DMS53 treated with DMSO at 0.1 percent for 48 hours (cell line): Measurements from ENCODE around the gene PERM1.
"Not testable (repeated sequence)": the region's sequence is repeated elsewhere in the genome, so short reads cannot be mapped to it uniquely, and the experiment has no call there.

Experiments used
- DNase-seq: peaks from one replicate; lab custom pipeline; 2025; ENCODE audit not compliant: unreplicated experiment; lab: John Stamatoyannopoulos, UW

Gene PERM1

DNA sequence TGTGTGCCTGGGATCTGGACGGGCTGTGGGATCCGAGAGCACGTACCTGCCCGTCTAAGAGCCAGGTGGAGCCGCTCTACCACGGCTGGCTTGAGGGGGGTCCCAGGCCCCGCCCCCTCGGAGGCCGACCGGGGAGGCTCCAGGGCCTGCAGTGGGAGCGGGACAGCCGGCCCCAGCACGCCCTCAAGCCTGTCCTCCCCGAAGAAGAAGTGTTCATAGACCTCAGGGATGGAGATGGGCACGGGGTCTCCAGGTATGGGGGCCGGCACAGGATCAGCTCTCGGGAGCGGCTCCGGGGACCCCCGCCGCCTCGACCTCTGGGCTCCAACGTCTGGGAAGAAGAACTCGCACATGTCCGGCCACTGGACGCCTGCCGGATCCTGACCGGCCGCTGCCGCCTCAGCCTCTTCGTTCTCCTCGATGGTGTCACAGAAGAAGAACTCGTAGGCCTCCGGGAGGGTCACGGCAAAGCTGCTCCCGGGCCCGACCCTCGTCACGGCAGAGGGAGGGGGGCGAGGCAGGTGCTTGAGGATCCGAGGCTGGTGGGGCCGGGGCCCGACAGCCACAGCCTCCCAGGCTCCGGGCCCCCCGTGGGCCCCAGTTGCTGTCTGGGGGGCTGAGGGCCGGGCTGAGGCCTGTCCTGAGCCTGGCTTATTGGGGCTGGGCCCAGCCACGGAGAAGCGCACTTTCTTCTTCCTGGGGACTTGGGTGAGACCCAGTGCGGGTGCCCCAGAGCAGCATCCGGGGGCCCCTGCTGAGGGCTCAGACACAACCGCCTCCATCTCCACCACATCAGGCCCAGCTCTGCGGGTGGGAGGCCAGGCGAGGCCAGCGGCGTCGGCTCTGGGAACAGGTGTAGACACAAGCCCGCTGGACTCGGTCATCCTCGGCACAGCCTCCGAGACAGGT is 2.8 kb downstream of the PERM1 start:
- no peak for DNase-seq

DNA sequence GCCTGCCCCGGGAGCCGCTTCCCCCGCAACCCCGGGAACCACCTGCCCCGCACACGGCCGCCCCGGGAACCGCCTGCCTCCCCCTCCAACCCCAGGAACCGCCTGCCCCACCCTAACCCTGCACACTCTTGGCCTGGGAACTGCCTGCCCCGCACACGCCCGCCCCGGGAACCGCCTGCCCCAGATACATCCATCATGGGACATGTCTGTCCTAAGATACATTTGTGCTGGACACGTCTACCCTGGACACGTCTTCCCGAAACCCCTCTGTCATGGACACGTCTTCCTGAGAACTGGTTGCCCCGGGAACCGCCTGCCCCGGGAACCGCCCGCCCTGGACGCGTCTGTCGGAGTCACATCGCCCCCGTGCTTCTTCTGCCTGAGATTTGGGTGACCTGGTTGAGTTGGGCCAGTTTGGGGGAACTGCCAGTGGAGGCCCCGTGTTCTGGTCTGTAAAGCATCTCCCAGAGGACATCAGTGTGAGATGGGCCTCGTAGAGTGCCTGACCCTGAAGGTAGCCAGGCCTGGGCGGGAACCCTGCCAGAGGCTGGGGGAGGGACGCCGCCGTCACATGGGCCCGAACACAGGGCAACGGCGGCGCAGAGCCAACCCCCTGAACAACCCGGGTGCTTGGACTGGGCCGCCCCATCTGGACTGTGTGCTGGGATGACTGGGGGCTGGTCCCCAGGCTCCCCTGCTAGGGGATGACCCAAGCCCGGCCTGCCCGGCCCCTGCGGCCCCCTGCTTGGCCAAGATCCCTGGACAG is 3.6 kb downstream of the PERM1 start:
- peak; percentile 10 for DNase-seq

DNA sequence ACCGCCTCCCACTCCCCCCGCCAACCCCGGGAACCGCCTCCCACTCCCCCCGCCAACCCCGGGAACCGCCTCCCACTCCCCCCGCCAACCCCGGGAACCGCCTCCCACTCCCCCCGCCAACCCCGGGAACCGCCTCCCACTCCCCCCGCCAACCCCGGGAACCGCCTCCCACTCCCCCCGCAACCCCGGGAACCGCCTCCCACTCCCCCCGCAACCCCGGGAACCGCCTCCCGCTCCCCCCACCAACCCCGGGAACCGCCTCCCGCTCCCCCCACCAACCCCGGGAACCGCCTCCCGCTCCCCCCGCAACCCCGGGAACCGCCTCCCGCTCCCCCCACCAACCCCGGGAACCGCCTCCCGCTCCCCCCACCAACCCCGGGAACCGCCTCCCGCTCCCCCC is 5.1 kb downstream of the PERM1 start:
- not testable (repeated sequence) for DNase-seq

DNA sequence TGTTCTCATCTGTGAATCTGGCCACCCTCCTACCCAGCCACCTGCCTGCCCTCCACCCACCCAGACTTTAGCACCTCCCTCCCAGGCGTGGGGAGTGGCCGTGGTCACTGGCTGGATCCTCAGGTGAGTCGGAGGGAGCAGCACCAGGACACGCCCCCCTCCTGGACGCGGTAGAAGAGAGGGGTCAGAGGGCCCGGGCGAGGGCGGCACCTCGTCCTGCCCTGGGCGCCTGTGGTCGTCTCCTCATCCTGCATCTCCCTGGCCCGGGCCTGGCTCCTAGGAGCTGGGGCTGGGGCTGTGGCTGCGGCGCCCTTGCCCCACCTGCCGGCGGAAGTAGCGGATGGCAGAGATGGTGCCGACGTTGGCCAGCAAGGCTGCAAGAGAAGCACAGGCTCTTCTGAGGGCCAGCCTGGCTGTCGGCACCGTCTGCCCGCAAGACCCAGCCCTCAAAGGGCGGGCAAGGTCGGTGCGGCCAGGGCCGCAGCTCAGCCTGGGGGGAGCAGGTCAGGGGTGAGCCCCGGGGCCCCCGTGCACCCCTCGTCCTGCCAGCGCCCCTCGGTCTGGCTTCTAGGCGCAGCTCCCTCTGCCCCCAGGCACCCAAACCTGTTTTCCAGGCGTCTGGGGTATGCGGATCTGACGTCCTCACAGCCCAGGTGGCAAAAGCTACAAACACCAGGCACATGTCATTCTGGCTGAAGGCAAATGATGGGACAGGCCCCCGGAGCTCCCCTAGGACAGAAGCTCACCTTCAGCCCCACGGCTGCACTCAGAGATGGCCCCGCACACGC is 5.8 kb downstream of the PERM1 start:
- DNase-seq: peak; percentile 70

DNA sequence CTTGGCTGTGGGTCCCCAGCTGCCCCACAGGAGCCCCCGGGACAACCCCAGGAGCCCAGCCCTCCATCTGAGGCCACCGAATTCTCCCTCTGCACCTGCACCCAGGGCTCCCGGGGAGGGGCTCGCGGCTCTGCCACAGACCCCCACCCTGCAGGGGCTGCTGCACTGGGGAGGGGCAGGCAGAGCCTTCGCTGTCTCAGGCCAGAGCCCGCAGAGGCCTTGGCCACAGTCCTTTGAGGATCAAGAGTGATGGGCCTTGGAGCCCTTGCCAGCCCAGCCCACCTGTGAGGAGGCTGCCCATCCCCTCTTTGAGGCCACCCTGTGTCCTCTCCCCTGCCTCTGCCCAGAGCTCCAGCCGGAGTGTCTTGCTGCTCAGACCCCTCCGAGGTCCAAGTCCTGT is 6.5 kb downstream of the PERM1 start:
- no peak for DNase-seq

DNA sequence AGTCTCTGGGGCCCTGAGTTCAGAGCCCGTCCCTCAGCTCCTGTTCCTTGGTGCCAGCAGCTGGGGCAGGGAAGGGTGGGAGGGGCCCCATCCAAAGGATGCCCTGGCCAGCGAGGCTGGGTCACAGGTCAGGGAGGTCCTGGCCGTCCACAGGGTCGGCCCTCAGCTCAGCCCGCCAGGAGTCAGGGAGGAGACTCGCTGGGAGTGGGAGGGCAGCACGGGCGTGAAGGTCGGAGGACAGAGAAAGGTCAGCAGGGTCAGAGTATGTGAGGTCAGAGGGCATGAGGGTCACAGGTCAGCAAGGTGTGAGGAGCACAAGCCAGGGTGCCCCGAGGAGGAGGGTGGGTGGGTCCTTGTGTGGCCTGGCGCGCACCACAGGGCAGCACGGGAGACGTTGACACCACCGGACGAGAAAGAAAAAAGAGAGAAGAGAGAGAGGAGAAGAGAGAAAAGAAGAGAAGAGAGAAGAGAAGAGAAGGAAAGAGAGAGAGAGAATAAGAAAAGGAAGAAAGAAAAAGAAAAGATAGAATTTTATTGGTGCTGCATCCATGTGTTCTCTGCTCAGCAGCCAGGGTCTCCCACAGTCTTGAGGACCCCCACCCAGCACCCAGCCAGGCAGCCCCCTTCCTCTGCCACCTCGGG is 7.1 kb downstream of the PERM1 start:
- DNase-seq: no peak

DNA sequence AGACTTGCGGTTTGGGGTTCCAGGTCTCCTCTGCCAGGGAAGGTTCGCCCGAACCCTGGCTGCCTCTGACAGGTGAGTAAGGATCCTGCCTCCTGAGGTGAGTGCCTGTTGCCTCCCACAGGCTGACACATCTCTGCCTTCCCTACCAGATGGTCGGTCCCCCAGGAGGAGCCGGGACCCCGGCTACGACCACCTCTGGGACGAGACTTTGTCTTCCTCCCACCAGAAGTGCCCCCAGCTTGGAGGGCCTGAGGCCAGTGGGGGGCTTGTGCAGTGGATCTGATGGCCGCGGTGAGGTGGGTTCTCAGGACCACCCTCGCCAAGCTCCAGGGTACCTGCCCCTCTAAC is 7.6 kb downstream of the PERM1 start:
- no peak for DNase-seq

DNA sequence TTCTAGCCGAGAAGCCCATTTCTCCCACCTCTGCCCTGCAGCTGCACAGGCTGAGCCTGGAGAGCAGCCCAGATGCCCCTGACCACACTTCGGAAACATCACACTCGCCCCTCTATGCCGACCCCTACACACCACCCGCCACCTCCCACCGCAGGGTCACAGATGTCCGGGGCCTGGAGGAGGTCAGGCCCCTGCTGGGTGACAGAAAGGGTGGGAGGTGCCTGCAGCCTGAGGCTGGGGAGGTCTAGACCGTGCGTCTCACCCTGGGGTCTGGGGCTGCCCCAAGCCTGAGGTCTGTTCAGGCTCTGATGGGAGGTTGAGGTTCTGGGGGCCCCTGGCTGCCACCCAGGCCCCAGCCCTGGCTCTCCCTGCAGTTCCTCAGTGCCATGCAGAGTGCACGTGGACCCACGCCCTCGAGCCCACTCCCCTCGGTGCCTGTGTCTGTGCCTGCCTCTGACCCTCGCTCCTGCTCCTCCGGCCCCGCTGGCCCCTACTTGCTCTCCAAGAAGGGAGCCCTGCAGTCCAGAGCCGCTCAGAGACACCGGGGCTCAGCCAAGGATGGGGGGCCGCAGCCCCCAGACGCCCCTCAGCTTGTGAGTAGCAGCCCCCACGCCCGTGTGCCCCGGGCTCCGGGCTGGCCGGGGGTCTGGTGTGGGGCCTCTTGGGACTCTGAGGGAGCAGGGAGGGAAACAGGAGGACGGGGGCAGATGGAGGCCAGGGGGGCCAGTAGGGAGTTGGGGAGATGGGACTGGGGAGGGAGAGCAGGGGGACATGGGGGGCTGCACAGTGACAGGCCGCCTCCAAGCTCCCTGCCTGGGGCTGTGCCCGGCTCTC is 8.2 kb downstream of the PERM1 start:
- DNase-seq: no peak

DNA sequence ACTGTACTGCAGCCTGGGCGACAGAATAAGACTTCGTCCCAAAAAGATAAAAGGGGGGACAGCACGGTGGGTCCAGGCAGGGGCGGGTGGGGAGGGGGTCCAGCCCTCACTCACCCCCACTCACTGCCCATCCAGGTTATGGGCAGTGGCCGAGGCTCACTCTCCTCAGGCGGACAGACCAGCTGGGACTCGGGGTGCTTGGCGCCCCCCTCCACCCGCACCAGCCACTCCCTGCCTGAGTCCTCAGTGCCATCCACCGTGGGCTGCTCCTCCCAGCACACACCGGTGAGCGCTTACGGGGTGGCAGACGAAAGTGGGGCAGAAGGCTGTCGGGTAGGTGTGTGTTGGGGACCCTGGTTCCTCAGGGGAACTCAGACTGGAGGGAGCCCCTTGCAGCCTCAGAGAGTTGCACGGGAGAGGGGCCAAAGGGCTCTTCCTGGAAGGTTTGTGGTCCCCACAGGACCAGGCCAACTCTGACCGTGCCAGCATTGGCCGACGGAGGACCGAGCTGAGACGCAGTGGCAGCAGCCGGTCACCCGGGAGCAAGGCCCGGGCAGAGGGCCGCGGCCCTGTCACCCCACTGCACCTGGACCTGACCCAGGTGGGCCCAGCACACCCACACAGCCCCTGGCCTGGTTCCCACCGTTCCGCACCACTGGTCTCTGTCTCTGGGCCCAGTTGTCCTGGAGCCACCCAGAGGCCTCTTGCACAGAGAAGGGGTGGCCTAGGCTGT is 9.0 kb downstream of the PERM1 start:
- DNase-seq: no peak

DNA sequence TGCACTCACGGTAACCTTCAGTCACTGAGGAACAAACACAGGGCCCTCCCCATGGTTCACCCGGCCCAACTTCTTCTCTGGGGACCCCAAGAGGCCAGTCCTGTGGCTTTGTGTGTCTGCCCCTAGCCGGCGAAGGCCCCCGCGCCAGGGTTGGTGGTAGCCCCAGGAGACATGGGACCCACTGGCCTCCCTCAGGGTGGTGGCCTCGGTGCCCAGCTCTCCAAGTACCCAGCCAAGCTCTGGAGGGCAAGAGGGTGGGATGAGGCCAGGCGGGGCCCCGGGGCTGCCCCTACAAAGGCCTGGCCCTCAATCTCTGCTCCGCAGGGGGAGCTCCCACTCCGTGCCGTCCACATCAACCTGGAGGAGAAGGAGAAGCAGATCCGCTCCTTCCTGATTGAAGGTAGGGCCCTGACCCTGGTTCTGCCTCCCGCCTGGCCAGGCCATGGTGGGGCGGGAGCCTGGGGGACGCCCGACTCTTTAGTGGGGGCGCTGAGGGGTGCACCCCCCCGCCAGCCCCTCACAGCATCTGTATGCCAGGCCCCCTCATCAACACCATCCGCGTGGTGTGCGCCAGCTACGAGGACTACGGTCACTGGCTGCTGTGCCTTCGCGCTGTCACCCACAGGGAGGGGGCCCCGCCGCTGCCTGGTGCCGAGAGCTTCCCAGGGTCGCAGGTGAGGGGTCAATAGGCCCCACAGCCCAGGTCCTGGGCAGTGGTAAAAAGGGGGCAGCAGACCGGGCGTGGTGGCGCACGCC is 10.0 kb downstream of the PERM1 start:
- no peak for DNase-seq

DNA sequence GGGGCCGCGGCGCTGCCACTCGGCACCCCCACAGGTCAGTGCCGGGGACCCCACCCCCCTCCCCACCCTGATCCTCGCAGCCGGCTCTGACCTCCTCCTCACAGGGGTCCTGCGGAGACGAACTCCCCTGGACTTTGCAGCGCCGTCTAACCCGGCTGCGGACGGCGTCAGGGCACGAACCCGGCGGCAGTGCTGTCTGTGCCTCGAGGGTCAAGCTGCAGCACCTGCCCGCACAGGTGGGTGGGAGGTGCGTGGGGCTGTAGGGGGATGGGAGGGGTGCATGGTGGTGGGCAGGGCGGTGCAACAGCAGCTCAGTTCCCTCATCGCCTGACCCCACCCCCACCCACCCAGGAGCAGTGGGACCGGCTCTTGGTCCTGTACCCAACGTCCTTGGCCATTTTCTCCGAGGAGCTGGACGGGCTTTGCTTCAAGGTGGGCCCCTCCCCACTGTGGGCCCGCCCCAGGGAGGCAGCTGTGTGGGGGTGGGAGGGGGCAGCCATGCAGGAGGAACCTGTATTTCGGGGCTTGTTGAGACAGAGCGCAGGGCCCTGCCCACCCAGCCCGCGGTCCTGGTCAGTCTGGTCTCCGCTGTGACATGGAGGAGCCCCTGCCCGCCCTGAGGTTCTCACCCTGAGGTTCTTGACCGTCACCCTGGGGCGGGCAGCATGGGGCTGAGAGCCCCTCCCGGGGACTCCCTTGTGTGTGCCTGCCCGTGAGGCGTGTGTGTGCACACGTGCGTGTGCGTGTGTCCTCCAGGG is 10.7 kb downstream of the PERM1 start:
- no peak for DNase-seq

DNA sequence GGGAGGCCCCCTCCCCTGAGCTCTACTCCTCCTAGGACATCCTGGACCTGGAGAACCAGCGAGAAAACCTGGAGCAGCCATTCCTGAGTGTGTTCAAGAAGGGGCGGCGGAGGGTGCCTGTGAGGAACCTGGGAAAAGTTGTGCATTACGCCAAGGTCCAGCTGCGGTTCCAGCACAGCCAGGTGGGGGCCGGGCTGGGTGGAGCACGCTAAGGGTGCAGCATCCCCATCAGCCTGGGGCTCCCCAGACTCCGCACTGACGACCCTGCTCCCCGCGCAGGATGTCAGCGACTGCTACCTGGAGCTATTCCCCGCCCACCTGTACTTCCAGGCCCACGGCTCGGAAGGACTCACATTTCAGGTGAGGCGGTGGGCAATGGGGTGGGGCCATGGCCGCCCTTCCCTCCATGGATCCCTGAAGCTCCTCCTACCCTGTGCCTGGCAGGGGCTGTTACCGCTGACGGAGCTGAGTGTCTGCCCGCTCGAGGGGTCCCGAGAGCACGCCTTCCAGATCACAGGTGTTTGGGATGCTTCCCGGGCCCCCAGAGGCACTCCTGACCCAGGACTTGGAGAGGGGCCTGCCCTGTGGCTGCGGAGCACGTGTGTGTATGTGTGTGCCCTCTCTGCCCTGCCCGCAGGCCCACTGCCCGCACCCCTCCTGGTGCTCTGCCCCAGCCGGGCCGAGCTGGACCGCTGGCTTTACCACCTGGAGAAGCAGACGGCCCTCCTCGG is 11.5 kb downstream of the PERM1 start:
- no peak for DNase-seq

DNA sequence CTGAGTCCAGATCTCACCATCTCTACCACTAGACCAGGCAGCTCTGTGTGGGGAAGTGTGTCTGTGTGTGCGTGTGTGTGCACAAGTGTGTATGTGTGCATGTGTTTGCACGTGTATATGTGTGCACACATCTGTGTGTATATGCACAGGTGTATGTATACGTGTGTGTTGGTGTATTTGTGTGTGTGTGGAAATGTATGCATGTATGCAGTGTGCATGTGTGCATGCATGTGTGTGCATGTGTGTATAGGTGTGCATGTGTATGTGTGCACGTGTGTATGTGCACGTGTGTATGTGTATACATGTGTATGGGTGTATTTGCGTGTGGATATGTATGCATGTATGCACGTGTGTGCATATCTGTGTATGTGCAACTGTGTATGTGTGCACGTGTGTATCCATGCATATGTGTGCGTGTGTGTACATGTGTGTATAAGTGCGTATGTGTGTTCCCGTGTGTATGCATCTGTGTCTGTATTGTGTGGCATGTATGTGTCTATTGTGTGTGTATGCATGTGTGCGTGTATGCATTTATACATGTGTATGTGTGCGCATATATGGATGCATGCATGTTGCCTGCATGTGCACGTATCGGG is 12.5 kb downstream of the PERM1 start:
- DNase-seq: no peak

DNA sequence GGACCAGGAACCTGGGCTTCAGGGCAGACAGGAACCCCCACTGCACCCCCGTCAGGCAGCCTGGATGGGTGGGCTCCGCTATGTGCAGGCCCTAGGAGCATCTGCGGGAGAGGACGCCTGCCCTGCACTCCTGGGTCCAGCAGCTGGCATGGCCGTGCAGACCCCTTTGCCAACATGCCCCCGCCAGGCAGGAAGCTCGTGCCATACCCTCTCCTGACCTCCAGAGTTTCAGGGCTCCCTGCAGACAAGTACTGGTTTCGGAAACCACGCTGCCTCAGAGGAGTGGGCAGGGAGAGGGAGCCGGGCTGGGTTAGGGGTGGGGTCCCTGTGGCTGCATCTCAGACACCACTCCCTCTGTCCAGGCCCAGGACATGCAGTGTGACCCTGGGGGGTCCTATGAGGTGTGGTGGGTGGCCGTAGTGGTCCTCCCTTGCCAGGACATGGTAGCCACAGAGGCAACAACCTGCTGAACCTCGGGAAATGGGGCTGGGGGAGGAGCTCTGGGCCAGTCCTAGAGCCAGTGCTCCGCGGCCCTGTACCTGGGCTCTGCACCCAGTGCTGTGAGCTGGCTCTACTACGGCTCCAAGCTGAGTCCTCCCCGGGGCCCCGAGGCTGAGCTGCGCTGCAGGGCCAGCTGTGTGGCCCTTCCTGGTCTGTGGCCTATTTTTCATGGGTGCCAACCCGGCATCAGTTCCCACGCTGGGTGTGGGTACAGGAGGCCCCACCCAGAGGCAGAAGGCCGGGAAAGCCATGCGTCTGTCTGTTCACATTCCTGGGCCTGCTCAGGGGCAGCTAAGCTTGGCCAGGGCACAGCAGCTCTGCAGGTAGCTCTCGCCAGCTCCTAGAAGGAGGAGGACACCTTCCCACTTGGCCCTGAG is 14.2 kb downstream of the PERM1 start:
- DNase-seq: no peak

DNA sequence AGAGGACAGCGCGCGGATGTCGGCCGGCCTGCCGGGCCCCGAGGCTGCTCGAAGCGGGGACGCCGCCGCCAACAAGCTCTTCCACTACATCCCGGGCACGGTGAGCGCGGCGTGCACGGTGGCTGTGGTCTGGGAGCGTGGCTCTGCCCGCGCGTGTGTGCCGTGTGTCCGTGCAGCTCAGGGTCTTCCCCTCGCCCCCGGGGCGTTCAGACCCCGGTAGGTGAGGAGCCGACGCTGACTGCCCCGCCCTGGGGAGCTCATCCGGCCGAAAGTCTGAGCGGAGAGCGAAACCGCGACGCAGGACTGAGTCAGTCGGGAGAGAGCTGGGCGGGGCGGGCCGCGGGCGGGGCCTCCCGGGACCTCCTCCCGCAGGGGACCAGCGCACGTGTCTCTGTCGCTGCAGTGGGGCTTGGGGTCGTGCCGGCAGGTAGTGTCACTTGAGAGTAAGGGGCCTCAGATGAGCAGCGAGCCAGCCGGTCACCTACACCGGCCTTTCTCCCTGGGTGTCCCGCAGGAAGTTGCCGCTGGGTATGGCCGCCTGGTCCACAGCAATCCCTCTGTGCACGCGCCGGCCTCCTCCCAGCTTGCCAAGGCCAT is 15.1 kb downstream of the PERM1 start:
- peak; percentile 45 for DNase-seq
